ENCODE data around the gene LATS1.

The LATS1 gene

DNA sequence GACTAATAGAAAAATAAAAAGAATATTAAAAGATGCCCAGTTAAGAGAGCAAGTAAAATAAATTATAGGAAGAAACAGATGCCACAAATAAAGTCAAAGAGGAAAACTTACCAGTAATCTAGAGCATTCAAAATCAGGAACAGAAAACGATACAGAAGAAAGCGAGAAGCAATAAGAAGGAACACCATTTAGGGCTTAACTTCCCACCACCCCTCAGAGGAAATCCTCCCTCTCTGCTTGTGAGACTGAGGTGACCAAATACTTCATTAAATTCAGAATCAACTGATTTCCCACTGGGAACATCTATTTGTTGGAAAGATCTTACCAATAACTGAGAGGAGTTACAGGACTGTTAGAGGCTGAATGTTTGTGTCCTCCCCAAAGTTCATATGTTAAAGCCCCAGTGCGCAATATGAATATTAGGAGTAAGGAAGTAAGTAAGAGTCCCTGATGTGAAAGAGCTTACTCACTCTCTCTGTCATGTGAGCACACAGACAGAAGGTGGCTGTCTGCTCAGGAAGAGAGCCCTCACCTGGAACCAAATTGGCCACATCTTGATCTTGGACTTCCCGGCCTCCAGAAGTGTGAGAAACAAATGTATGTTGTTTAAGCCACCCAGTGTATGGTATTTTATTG is 88.9 kb downstream of the LATS1 start:
- DNase-seq (ENCODE audit: low read depth), result no peak

DNA sequence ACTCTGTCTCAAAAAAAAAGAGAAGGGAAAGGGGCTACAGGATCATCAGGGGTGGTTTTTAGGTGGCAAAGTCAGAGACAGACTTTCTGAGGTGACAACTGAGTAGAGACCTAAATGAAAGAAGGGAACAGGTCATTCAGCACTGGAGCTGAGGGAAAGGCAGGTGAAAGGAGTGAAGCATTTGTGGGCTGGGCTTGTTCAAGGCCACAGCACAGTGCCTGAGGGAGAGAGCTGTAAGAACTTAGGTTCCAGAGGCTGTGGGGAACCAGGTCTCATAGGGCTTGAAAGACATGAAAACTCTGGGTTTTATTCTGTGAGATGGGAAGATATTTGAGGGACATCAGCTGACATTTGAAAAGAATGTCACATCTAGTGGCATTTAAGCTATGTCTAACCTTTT is 90.2 kb downstream of the LATS1 start:
- no peak overlapping the region for H3K4me3 ChIP-seq (ENCODE audit: low read depth, low read length)
- TF ChIP-seq, protein P1, sequence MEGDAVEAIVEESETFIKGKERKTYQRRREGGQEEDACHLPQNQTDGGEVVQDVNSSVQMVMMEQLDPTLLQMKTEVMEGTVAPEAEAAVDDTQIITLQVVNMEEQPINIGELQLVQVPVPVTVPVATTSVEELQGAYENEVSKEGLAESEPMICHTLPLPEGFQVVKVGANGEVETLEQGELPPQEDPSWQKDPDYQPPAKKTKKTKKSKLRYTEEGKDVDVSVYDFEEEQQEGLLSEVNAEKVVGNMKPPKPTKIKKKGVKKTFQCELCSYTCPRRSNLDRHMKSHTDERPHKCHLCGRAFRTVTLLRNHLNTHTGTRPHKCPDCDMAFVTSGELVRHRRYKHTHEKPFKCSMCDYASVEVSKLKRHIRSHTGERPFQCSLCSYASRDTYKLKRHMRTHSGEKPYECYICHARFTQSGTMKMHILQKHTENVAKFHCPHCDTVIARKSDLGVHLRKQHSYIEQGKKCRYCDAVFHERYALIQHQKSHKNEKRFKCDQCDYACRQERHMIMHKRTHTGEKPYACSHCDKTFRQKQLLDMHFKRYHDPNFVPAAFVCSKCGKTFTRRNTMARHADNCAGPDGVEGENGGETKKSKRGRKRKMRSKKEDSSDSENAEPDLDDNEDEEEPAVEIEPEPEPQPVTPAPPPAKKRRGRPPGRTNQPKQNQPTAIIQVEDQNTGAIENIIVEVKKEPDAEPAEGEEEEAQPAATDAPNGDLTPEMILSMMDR (conservative IDR thresholded peaks at IDR 0.05; ENCODE audit: low read depth, low read length), result no peak
- DNase-seq (ENCODE audit: low read depth), result no peak

More for the DNA sequence above, 88.9 kb downstream of the LATS1 start:
- TF ChIP-seq, protein P1 (conservative IDR thresholded peaks at IDR 0.05; ENCODE audit: low read depth, low read length), result no peak
- H3K4me3 ChIP-seq (ENCODE audit: low read depth, low read length), result no peak overlapping the region

DNA sequence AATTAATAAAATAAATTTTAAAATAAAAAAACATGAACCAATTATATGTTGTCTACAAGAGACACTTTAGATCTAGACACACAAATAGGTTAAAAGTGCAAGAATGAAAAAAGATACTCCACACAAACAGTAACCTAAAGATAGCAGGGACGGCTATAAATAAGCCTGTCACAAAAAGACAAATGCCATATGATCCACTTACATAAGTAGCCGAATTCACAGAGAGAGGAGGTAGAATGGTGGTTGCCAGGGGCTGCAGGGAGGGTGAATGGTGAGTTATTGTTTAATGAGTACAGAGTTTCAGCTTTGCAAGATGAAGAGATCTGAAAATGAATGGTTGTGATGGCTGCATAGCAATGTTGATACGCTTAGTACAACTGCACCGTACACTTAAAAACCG is 102.1 kb downstream of the LATS1 start:
- DNase-seq (ENCODE audit: low read depth), result no peak

DNA sequence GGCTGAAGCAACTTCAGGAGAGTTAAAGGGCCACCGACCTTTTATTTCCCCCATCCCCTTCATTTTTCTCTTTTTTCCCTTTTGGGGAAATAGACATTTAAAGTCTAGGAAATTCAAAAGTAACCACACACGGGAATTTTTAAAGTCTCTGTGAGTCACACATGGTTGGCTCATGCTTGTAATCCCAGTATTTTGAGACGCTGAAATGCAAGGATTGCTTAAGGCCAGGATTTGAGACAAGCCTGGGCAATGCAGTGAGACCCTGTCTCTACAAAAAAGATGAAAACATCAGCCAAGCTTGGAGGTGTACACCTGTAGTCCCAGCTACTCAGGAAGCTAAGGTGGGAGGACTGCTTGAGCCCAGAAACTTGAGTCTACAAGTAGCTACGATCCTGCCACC is 103.6 kb downstream of the LATS1 start:
- TF ChIP-seq, protein P1 (conservative IDR thresholded peaks at IDR 0.05; ENCODE audit: low read depth, low read length), result no peak
- H3K4me3 ChIP-seq (ENCODE audit: low read depth, low read length), result no peak overlapping the region
- DNase-seq (ENCODE audit: low read depth), result peak; percentile 16

More for the DNA sequence above, 102.1 kb downstream of the LATS1 start:
- H3K4me3 ChIP-seq (ENCODE audit: low read depth, low read length), result no peak overlapping the region
- TF ChIP-seq, protein P1 (conservative IDR thresholded peaks at IDR 0.05; ENCODE audit: low read depth, low read length), result no peak

DNA sequence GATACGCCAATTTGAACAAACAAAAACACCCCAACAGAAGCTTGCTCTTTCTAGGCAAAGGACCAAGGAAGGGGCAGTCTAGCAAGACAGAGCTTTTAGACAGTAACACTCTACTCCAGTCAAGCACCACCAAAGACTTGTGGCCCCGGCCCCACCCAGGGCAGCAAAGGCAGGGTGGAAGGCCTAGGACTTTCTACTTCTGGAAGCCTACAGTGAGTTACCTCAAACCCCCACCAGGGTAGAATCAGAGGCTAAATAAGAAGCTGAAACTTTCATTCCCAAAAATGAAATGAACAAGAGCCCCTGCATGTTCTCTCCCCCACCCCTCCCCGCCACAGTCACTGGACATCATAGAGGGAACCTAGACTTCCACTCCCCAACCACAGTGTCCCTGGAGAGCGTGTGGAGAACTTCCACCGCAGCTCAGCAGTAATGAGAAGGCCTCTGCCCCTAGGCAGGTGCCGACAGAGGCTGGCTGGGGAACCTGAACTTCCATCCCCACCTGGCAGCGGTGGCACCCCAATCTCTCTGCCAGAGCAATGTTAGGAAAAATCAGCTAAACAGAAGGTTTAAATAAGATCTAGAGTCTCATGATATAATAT is 109.4 kb downstream of the LATS1 start:
- TF ChIP-seq, protein P1 (conservative IDR thresholded peaks at IDR 0.05; ENCODE audit: low read depth, low read length), result no peak
- DNase-seq (ENCODE audit: low read depth), result no peak
- H3K4me3 ChIP-seq (ENCODE audit: low read depth, low read length), result no peak overlapping the region

Measured in choroid plexus epithelial cell (primary cell).